CD4-positive, alpha-beta T cell treated with Interleukin-6 for 4 hours (primary cell): ENCODE measurements around the gene DHX15.

Experiments
- DNase-seq: peaks from one replicate; pipeline ENCODE4 v3.0.0-alpha.2; 2020; ENCODE audit warnings: mixed read lengths

DHX15 gene

GRCh38 chr4:24582235-24582832 is 2.0 kb downstream of the DHX15 start:
- no peak for DNase-seq

GRCh38 chr4:24578364-24578763 is 6.0 kb downstream of the DHX15 start:
- no peak for DNase-seq

- DNase-seq: no peak
Observed at GRCh38 chr4:24576276-24576675, 8.1 kb downstream of the DHX15 start.

- no peak for DNase-seq
Observed at GRCh38 chr4:24574236-24574635, 10.1 kb downstream of the DHX15 start.

GRCh38 chr4:24573582-24573981 is 10.8 kb downstream of the DHX15 start:
- DNase-seq: no peak

- DNase-seq: no peak
Observed at GRCh38 chr4:24570574-24571236, 13.6 kb downstream of the DHX15 start.

GRCh38 chr4:24570172-24570571 is 14.2 kb downstream of the DHX15 start:
- no peak for DNase-seq

- DNase-seq: no peak
Observed at GRCh38 chr4:24569662-24570061, 14.7 kb downstream of the DHX15 start.

GRCh38 chr4:24568425-24568824 is 15.9 kb downstream of the DHX15 start:
- DNase-seq: no peak

GRCh38 chr4:24565054-24565453 is 19.3 kb downstream of the DHX15 start:
- no peak for DNase-seq

GRCh38 chr4:24564488-24564887 is 19.9 kb downstream of the DHX15 start:
- no peak for DNase-seq

GRCh38 chr4:24561438-24562139 is 22.8 kb downstream of the DHX15 start:
- no peak for DNase-seq

GRCh38 chr4:24560868-24561368 is 23.4 kb downstream of the DHX15 start:
- DNase-seq: no peak

GRCh38 chr4:24559889-24560288 is 24.5 kb downstream of the DHX15 start:
- DNase-seq: no peak

GRCh38 chr4:24559032-24559821 is 25.1 kb downstream of the DHX15 start:
- DNase-seq: no peak

- DNase-seq: no peak
Observed at GRCh38 chr4:24557026-24558025, 27.0 kb downstream of the DHX15 start.

- DNase-seq: no peak
Observed at GRCh38 chr4:24551492-24552289, 32.7 kb downstream of the DHX15 start.

GRCh38 chr4:24550441-24551175 is 33.7 kb downstream of the DHX15 start:
- no peak for DNase-seq

- no peak for DNase-seq
Observed at GRCh38 chr4:24547979-24548378, 36.4 kb downstream of the DHX15 start.
